Measurements from ENCODE around the gene NOL9.

NOL9 gene

GRCh38 chr1:6507037-6507428, 47.3 kb downstream of the NOL9 start:
- H3K4me3 ChIP-seq (ENCODE audit: control insufficient read depth, low read depth, low read length), result no peak overlapping the region
- TF ChIP-seq, protein P1, sequence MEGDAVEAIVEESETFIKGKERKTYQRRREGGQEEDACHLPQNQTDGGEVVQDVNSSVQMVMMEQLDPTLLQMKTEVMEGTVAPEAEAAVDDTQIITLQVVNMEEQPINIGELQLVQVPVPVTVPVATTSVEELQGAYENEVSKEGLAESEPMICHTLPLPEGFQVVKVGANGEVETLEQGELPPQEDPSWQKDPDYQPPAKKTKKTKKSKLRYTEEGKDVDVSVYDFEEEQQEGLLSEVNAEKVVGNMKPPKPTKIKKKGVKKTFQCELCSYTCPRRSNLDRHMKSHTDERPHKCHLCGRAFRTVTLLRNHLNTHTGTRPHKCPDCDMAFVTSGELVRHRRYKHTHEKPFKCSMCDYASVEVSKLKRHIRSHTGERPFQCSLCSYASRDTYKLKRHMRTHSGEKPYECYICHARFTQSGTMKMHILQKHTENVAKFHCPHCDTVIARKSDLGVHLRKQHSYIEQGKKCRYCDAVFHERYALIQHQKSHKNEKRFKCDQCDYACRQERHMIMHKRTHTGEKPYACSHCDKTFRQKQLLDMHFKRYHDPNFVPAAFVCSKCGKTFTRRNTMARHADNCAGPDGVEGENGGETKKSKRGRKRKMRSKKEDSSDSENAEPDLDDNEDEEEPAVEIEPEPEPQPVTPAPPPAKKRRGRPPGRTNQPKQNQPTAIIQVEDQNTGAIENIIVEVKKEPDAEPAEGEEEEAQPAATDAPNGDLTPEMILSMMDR (IDR thresholded peaks at IDR 0.05; ENCODE audit: control insufficient read depth, insufficient read depth, low read depth, low read length, missing control alignments), result no peak
- no peak for DNase-seq (ENCODE audit: low read depth)

GRCh38 chr1:6506210-6507036, 47.9 kb downstream of the NOL9 start:
- no peak for DNase-seq (ENCODE audit: low read depth)
- TF ChIP-seq, protein P1 (IDR thresholded peaks at IDR 0.05; ENCODE audit: control insufficient read depth, insufficient read depth, low read depth, low read length, missing control alignments), result no peak
- H3K4me3 ChIP-seq (ENCODE audit: control insufficient read depth, low read depth, low read length), result no peak overlapping the region

- H3K4me3 ChIP-seq (ENCODE audit: control insufficient read depth, low read depth, low read length), result no peak overlapping the region
- TF ChIP-seq, protein P1 (IDR thresholded peaks at IDR 0.05; ENCODE audit: control insufficient read depth, insufficient read depth, low read depth, low read length, missing control alignments), result no peak
Measured at GRCh38 chr1:6505367-6506209, 48.7 kb downstream of the NOL9 start.

DNA sequence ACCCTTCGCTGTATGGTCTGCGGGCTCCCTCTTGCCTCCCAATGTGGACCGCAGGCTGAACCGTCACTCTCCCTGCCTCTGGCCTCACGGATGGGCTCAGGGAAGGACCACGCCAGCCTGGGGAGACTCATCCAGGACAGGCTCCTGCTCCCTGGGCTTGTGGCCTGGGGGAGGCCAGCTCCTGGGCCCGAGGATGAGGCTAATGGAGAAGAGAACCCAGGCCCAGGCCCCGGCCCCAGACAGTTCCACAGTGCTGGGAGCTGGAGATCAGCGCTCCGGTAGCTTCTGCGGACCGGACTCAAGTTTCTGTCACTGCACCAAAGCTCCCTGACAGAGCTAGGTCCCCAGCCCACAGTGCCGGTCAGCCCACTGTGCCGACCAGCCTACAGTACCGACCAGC, 49.4 kb downstream of the NOL9 start:
- DNase-seq (ENCODE audit: low read depth), result no peak
- TF ChIP-seq, protein P1 (IDR thresholded peaks at IDR 0.05; ENCODE audit: control insufficient read depth, insufficient read depth, low read depth, low read length, missing control alignments), result no peak
- no peak overlapping the region for H3K4me3 ChIP-seq (ENCODE audit: control insufficient read depth, low read depth, low read length)

More at GRCh38 chr1:6505367-6506209, 48.7 kb downstream of the NOL9 start:
- no peak for DNase-seq (ENCODE audit: low read depth)

- TF ChIP-seq, protein P1 (IDR thresholded peaks at IDR 0.05; ENCODE audit: control insufficient read depth, insufficient read depth, low read depth, low read length, missing control alignments), result no peak
- H3K4me3 ChIP-seq (ENCODE audit: control insufficient read depth, low read depth, low read length), result no peak overlapping the region
- DNase-seq (ENCODE audit: low read depth), result no peak
Measured at GRCh38 chr1:6503884-6504602, 50.3 kb downstream of the NOL9 start.
